GM18517 (cell line): ENCODE data around the gene TNIP1.

Experiments used
- ATAC-seq: cut with Tn5 transposase; IDR thresholded peaks from one replicate; pipeline ENCODE4 v1.9.1; 2021; ENCODE audit warnings: mild to moderate bottlenecking, moderate library complexity; ENCODE audit not compliant: unreplicated experiment

TNIP1 gene, protein sequence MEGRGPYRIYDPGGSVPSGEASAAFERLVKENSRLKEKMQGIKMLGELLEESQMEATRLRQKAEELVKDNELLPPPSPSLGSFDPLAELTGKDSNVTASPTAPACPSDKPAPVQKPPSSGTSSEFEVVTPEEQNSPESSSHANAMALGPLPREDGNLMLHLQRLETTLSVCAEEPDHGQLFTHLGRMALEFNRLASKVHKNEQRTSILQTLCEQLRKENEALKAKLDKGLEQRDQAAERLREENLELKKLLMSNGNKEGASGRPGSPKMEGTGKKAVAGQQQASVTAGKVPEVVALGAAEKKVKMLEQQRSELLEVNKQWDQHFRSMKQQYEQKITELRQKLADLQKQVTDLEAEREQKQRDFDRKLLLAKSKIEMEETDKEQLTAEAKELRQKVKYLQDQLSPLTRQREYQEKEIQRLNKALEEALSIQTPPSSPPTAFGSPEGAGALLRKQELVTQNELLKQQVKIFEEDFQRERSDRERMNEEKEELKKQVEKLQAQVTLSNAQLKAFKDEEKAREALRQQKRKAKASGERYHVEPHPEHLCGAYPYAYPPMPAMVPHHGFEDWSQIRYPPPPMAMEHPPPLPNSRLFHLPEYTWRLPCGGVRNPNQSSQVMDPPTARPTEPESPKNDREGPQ

GRCh38 chr5:151080613-151081430 lies at the start of gene TNIP1:
Gene TNIP1 (minus strand): TSS chr5:151081034. CDS start chr5:151065095, 15,939 bp downstream.
- peak; percentile 65 for ATAC-seq

- no peak for ATAC-seq
These were observed 49.5 kb upstream of the TNIP1 start for GRCh38 chr5:151130235-151130921.

GRCh38 chr5:151128817-151129216 lies 48.0 kb upstream of the TNIP1 start:
- ATAC-seq, result no peak

GRCh38 chr5:151127926-151128325 lies 47.1 kb upstream of the TNIP1 start:
- ATAC-seq, result no peak

- no peak for ATAC-seq
These were observed 45.4 kb upstream of the TNIP1 start for GRCh38 chr5:151126199-151126645.

GRCh38 chr5:151125421-151125820 lies 44.6 kb upstream of the TNIP1 start:
- ATAC-seq, result peak; percentile 24

DNA sequence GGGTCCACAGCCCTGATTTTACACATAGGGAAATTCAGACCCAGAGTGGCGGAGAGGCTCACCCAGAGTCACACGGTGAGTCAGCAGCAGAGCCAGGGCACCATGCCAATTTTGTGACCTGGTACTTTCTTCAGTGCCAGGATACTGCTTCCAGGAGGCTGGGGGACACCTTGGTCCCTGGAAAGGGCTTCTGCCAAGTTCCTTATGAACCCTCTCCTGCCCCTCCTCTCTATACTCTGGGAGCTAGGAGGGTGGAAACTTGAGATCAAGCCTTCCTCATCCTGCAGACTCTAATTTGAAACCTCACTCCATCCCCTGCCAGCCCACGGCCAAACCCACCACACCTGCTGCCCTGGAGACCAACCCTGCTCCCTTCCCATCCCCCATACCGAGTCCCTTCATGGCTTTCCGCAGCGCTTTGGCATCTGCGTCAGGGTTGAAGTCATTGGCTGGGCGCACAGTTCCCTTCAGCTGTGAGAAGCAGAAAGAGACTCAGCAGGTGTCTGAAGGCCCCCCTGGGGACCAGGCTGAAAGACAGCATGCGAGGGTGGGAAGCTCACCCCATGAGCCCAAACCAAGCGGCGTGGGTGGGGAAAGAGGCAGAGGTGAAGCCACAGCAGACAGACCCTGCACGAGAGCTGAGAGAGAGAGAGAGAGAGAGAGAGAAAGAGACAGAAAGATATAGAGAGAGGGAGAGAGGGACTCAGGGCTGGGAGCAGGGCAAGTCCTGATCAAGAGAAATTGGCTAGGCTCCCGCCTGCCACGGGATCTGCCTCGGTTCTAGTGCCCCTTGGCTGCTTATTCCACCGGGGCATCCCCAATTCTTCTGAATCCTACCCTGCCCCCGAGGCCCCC lies 43.3 kb upstream of the TNIP1 start:
- peak; percentile 88 for ATAC-seq

GRCh38 chr5:151122828-151123227 lies 42.0 kb upstream of the TNIP1 start:
- no peak for ATAC-seq

DNA sequence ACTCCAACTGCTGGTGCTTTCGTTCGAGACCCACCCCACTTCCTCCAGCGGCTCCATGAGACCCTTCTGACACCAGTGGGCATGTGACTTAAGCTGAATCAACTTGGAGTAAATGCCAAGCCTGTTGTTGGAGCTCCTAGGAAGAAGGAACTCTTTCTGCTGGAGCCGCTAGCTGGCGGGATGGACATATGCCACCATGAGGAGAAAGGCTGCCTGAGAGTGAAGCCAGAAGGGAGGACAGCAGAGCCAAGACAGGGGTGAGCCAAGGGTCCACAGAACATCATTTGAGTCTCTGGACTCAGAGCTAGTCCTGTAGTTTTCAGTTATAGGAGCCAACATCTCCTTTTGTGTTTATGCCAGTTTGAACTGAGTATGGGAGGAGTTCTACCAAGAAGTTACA lies 40.8 kb upstream of the TNIP1 start:
- no peak for ATAC-seq

- no peak for ATAC-seq
These were observed 40.3 kb upstream of the TNIP1 start for GRCh38 chr5:151121095-151121494.

GRCh38 chr5:151118913-151119575 lies 38.2 kb upstream of the TNIP1 start:
- no peak for ATAC-seq

- no peak for ATAC-seq
These were observed 34.6 kb upstream of the TNIP1 start for GRCh38 chr5:151115272-151115905.

DNA sequence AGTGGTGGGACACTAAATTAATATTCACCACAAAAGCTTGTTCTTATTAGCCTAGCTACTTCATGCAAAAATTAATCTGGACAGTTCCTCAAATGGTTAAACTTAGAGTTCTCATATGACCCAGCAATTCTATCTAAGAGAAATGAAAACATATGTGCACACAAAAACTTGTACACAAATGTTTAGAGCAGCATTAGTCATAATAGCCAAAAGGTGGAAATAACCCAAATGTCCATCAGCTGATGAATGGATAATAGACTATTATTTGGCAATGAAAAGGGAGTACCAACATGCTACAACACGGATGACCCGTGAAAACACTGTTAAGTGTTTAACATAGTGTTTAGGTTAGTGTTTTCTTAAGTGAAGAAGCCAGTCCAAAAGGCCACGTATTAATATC lies 32.8 kb upstream of the TNIP1 start:
- no peak for ATAC-seq

DNA sequence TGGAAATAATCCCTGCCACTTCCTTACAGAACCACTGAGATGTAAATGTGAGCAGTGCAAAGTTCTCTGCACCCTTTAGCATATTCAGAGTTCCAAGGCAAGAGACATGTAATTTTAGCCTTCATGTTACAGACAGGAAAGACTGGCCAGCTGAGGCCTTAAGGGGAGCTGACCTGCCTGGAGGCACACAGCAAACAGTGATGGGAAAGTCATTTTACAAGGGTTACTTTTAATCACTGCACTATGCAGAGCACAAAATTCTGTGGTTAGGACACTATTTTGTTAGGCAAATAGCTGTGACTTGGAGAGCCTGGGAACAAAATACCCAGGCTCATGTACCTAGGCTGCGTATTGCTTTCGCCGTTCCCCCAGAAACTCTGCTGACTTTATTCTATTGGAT lies 30.2 kb upstream of the TNIP1 start:
- no peak for ATAC-seq

- no peak for ATAC-seq
These were observed 29.4 kb upstream of the TNIP1 start for GRCh38 chr5:151110122-151110681.

DNA sequence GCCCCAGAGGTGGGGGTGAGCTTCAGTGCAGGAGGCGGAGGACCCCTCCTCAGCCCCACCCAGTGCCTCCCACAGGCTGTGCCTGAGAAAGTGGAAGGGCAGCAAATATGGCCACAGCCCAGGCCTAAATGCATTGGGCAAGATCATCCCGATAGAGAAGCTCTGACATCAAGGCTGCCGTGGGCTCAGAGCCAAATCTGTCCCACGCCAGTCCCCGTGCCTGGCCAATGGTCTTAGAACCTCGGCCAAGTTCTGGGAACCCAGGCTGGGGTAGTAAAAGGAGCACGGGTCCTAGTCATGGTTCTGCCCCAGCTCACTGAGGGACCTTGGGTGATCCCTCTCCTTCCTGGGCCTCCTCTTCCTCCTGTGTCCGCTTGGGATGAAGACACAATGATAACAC lies 27.7 kb upstream of the TNIP1 start:
- no peak for ATAC-seq

GRCh38 chr5:151107738-151108520 lies 27.1 kb upstream of the TNIP1 start:
- ATAC-seq, result no peak

DNA sequence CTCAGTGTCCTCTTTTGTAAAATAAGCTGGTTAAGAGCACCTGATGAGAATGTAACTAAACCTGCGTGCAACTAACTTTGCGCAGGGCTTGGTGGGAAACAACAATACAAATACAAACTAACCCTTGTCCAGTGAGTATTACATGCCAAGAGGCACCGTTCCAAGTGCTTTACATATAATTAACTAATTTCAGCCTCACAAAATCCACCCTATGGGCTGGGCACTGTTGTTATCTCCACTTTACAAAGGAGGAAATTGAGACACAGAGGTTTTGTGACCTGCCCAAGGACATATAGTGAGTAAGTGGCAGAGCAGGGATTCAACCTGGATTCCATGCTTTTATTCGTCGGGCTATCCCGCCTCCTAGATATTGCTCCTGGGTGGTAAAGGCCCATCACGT lies 26.2 kb upstream of the TNIP1 start:
- no peak for ATAC-seq
